ENCODE measurements around the gene NOTUM. TPM values are rescaled to one million over a fixed set of nuclear protein-coding genes. Genes with fewer than 3 reads are reported as not detected.
"Not testable (repeated sequence)": the region's sequence is repeated elsewhere in the genome, so short reads cannot be mapped to it uniquely, and the experiment has no call there.

Gene NOTUM
- total RNA-seq, 1 experiment from 2014 or later, result not detected

GRCh38 chr17:81984773-81985410, 23.9 kb upstream of the NOTUM start:
- BruUV-seq (replicated peaks), result no TSS peak
- no peak for DNase-seq
- Mint-ChIP-seq H3K27me3 (ENCODE audit: unreplicated experiment) (no peaks in the 10 kb centered on the region), H3K4me3 (ENCODE audit: low read depth, unreplicated experiment) (no peak overlapping the region), H3K4me1 (ENCODE audit: low read depth, unreplicated experiment) (no peaks in the 10 kb centered on the region), H3K36me3 (ENCODE audit: insufficient read depth, unreplicated experiment) (peaks cover 34% of the 10 kb centered on the region), H3K27ac (ENCODE audit: unreplicated experiment) (no peak overlapping the region), H3K9me3 (ENCODE audit: low read depth, unreplicated experiment) (no peaks in the 10 kb centered on the region)
- CTCF ChIA-PET, result no interaction called here
- intact Hi-C loops (cut with micrococcal nuclease; ENCODE audit: unreplicated experiment), result no loop called here
- TF ChIP-seq, protein P1, sequence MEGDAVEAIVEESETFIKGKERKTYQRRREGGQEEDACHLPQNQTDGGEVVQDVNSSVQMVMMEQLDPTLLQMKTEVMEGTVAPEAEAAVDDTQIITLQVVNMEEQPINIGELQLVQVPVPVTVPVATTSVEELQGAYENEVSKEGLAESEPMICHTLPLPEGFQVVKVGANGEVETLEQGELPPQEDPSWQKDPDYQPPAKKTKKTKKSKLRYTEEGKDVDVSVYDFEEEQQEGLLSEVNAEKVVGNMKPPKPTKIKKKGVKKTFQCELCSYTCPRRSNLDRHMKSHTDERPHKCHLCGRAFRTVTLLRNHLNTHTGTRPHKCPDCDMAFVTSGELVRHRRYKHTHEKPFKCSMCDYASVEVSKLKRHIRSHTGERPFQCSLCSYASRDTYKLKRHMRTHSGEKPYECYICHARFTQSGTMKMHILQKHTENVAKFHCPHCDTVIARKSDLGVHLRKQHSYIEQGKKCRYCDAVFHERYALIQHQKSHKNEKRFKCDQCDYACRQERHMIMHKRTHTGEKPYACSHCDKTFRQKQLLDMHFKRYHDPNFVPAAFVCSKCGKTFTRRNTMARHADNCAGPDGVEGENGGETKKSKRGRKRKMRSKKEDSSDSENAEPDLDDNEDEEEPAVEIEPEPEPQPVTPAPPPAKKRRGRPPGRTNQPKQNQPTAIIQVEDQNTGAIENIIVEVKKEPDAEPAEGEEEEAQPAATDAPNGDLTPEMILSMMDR (IDR thresholded peaks at IDR 0.05; ENCODE audit: unreplicated experiment), result no peak

DNA sequence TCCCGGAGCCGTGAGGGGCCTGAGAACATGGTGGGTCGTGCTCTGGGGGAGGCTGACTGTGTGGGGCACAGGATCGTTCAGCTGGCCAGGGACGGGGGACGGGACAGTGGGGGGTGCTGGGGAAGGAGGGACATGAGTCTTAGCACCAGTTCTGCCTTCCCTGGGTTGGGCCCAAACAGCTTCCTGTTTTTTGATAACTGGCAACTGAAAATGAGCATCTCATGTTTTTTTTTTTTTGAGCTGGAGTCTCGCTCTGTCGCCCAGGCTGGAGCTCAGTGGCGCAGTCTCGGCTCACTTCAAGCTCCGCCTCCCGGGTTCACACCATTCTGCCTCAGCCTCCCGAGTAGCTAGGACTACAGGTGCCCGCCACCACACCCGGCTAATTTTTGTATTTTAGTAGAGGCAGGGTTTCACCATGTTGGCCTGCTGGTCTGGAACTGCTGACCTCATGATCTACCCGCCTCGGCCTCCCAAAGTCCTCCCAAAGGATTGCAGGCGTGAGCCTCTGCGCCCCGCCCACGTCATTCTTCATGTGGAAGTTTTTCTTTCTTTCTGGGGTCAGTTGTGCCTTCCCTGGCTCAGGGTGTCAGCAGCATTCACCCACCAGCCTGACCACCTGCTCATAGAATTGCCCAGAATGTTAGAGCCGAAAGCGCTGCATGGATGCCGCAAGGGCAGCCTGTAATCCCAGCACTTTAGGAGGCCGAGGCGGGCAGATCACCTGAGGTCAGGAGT, 22.8 kb upstream of the NOTUM start:
- DNase-seq, result no peak
- intact Hi-C loops (cut with micrococcal nuclease; ENCODE audit: unreplicated experiment), result no loop called here
- CTCF ChIA-PET, result no interaction called here
- Mint-ChIP-seq H3K27me3 (ENCODE audit: unreplicated experiment) (no peaks in the 10 kb centered on the region), H3K36me3 (ENCODE audit: insufficient read depth, unreplicated experiment) (peaks cover 35% of the 10 kb centered on the region), H3K9me3 (ENCODE audit: low read depth, unreplicated experiment) (no peaks in the 10 kb centered on the region), H3K27ac (ENCODE audit: unreplicated experiment) (no peak overlapping the region), H3K4me1 (ENCODE audit: low read depth, unreplicated experiment) (peaks cover 3% of the 10 kb centered on the region), H3K4me3 (ENCODE audit: low read depth, unreplicated experiment) (no peak overlapping the region)
- TF ChIP-seq, protein P1 (IDR thresholded peaks at IDR 0.05; ENCODE audit: unreplicated experiment), result no peak
- BruUV-seq (replicated peaks), result no TSS peak

DNA sequence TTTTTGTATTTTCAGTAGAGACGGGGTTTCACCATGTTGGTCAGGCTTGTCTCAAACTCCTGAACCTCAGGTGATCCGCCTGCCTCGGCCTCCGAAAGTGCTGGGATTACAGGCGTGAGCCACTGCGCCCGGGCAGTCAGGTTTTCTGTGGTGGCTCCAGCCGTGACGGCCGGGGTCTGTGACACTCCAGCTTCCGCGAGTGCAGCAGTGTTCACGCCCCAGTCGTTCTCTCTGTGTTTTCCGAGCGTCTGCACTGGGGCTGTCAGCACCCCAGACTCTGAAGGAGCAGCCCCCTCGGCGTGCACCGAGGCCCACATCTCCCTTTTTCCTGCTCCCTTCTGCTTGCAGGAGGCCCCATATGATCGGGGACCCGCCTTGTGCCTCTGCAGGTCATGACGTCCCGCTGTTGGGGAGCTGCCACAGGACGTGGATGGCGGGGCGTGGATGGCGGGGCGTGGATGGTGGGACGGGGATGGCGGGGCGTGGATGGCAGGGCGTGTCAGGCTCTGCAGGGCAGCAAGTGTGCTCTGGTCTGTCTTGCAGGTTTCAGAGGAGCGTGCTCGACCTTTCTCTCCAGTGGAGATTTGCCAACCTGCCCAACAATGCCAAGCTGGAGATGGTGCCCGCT, 22.1 kb upstream of the NOTUM start:
- no peak overlapping the region for H3K4me3 Mint-ChIP-seq (ENCODE audit: low read depth, unreplicated experiment)
- intact Hi-C loops (cut with micrococcal nuclease; ENCODE audit: unreplicated experiment), result no loop called here
- peaks cover 38% of the 10 kb centered on the region for H3K36me3 Mint-ChIP-seq (ENCODE audit: insufficient read depth, unreplicated experiment)
- H3K4me1 Mint-ChIP-seq (ENCODE audit: low read depth, unreplicated experiment), result peaks cover 10% of the 10 kb centered on the region
- no peak for DNase-seq
- TF ChIP-seq, protein P1 (IDR thresholded peaks at IDR 0.05; ENCODE audit: unreplicated experiment), result no peak
- CTCF ChIA-PET, result no interaction called here
- no peaks in the 10 kb centered on the region for H3K9me3 Mint-ChIP-seq (ENCODE audit: low read depth, unreplicated experiment)
- no peak overlapping the region for H3K27ac Mint-ChIP-seq (ENCODE audit: unreplicated experiment)
- H3K27me3 Mint-ChIP-seq (ENCODE audit: unreplicated experiment), result no peaks in the 10 kb centered on the region
- BruUV-seq (replicated peaks), result no TSS peak

DNA sequence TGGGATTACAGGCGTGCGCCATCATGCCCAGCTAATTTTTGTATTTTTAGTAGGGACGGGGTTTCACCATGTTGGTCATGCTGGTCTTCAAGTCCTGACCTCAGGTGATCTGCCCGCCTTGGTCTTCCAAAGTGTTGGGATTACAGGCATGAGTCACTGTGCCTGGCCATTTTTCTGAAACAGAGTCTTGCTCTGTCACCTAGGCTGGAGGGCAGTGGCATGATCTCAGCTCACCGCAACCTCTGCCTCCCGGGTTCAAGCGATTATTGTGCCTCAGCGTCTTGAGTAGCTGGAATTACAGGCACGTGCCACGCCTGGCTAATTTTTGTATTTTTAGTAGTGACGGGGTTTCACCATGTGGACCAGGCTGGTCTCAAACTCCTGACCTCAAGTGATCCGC, 20.5 kb upstream of the NOTUM start:
- BruUV-seq (replicated peaks); intact Hi-C loops (cut with micrococcal nuclease; ENCODE audit: unreplicated experiment); H3K27ac Mint-ChIP-seq (ENCODE audit: unreplicated experiment); CTCF ChIA-PET; H3K9me3 Mint-ChIP-seq (ENCODE audit: low read depth, unreplicated experiment); DNase-seq; H3K4me3 Mint-ChIP-seq (ENCODE audit: low read depth, unreplicated experiment); H3K27me3 Mint-ChIP-seq (ENCODE audit: unreplicated experiment): not testable (repeated sequence)
- H3K36me3 Mint-ChIP-seq (ENCODE audit: insufficient read depth, unreplicated experiment), result peaks cover 47% of the 10 kb centered on the region
- peaks cover 12% of the 10 kb centered on the region for H3K4me1 Mint-ChIP-seq (ENCODE audit: low read depth, unreplicated experiment)
